LNCAP (cell line): ENCODE results near the gene PAPSS2.

ENCODE experiments used
- CTCF ChIP-seq: fragments of 450-650 bp; IDR thresholded peaks from 2 replicates; pipeline ENCODE4 v1.5.1; 2017; ENCODE audit warnings: mild to moderate bottlenecking

PAPSS2 gene

GRCh38 chr10:87705339-87705738, 45.7 kb downstream of the PAPSS2 start:
- TF ChIP-seq CTCF = no peak

- TF ChIP-seq CTCF = no peak
These were observed 47.1 kb downstream of the PAPSS2 start for GRCh38 chr10:87706731-87707130.

DNA sequence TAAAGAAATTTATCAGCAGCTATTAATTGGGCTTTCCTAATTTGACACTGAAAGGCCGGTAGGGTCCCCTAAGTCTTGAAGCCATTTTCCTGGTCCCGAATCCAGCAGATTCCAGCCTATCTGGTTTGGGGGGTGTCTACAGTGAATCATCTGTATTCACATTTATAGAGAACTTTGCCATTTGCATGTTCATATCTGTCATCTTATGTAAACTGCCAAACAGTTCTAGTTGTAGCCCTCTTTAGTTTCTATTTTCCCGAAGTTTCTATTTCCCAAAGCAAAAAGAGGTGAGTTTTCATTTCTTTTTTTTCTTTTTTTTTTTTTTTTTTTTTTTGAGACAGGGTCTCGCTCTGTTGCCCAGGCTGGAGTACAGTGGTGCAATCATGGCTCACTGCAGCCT, 47.6 kb downstream of the PAPSS2 start:
- TF ChIP-seq CTCF = no peak

DNA sequence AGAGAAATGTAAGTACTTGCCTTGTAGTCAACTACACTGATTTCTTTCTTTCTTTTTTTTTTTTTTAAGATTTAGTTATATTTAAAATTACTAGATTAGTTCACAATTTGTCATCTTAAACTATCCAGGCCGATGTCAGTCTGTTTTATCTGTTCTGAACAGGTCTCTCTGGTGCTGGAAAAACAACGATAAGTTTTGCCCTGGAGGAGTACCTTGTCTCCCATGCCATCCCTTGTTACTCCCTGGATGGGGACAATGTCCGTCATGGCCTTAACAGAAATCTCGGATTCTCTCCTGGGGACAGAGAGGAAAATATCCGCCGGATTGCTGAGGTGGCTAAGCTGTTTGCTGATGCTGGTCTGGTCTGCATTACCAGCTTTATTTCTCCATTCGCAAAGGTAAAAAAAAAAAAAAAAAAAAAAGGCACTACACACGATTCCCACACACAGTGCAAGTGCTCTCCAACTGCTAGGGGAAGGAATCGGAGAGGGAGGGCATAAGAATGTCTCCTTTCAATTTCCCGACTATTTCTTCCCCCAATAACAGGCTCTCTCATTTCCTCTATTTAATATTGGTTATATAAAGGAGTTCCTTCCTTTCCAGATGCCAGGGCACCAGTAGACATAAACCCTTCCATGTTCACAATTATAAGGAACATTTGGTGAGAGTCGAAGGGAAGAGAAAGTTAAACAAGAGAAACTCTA, 53.4 kb downstream of the PAPSS2 start:
- no peak for TF ChIP-seq CTCF

GRCh38 chr10:87713707-87714106, 54.0 kb downstream of the PAPSS2 start:
- no peak for TF ChIP-seq CTCF

GRCh38 chr10:87715552-87716347, 56.1 kb downstream of the PAPSS2 start:
- no peak for TF ChIP-seq CTCF

GRCh38 chr10:87716348-87716670, 56.6 kb downstream of the PAPSS2 start:
- TF ChIP-seq CTCF = no peak
